Subcutaneous preadipocyte (primary cell): ENCODE measurements around the gene OR1C1. TPM values are rescaled to one million over a fixed set of nuclear protein-coding genes. Genes with fewer than 3 reads are reported as not detected.

ENCODE experiments used
- total RNA-seq: library from RNA; depleted of rRNA; stranded (reverse); fragments of >200 nt; gene quantifications from 2 replicates; pipeline ENCODE4 v1.2.3, GENCODE V29; 2012

The OR1C1 gene
- not detected in 2 replicates for total RNA-seq

GRCh38 chr1:247760456-247760855, at the start of gene OR1C1:
OR1C1 (minus strand) TSS chr1:247760556; CDS start chr1:247758406, 2,150 bp downstream.

DNA sequence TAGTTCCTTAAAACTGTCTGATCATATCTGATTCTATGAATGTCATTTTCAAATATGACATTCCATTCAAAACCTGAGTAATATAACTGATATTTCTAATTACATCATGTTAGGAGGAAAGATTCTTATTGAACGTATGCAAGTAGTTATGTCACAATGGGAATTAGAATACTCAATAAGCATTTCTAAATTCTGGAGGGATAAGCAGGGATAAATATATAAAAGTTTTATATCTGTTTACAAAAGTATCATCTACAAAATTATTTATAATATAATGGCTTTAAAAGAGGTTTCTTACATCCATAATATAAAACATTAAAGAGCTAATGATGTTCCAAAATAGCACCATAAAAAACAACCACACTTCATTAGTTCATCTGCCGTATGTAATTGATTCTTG, 12.3 kb downstream of the OR1C1 start, which contains the start of gene OR14A2:
TSS of gene OR14A2 (minus strand) at position 101 of the 400 bp plus-strand sequence.

DNA sequence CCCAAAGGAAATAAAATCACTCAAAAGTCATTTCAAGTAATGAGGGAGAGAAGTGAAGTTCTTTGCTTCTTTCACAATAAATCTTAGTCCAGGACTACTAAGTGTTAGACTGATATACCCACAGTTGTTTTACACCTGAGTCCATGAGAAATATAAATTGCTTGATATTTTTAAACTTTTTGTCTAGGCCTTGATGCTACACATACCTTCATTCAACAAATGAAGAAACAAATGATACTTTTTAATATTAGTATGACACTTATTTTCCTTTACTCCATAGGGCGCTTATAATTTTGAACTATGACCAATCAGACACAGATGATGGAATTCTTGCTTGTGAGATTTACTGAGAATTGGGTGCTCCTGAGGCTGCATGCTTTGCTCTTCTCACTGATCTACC, 22.0 kb downstream of the OR1C1 start, which contains the start of gene OR14K1:
TSS of gene OR14K1 (plus strand) at position 301 of the 400 bp plus-strand sequence. CDS start at position 301, 0 bp downstream.

DNA sequence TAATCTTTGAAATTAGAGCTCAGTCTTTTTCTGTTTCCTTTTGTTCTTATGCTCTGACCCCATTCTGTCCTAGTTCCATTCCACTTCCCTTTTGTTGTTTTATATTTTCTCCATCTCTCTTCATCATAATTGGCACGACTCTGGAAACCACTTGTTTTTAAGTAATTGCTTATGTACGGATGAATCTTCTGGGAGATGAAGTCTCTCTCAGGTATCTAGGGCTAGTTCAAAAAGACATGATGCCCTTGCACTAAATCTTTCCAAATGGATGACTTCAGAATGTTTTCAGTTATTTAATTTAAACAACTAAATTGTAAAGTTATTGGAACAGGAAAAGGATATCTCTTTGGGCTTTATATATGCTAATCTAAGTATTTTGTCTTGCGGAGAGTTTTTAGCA, 43.8 kb downstream of the OR1C1 start, which contains the start of gene OR6F1:
TSS of gene OR6F1 (minus strand) at position 101 of the 400 bp plus-strand sequence. CDS start 3,891 bp downstream, outside the sequence.

Other genes with a start within 250 kb of the OR1C1 start
- not detected in 2 replicates for gene OR2C3, start 224.1 kb downstream of the OR1C1 start, total RNA-seq
- gene GCSAML, start 211.4 kb downstream of the OR1C1 start, total RNA-seq: not detected in 2 replicates
- gene OR2G2, start 172.2 kb downstream of the OR1C1 start, total RNA-seq: not detected in 2 replicates
- not detected in 2 replicates for gene OR2G3, start 155.0 kb downstream of the OR1C1 start, total RNA-seq
- gene OR13G1, start 80.8 kb downstream of the OR1C1 start, total RNA-seq: not detected in 2 replicates
- gene OR6F1, start 43.9 kb downstream of the OR1C1 start, total RNA-seq: not detected in 2 replicates
- gene OR14K1, start 21.9 kb downstream of the OR1C1 start, total RNA-seq: not detected in 2 replicates
- gene OR14A2, start 12.4 kb downstream of the OR1C1 start, total RNA-seq: not detected in 2 replicates
- not detected in 2 replicates for gene OR14A16, start 63.6 kb upstream of the OR1C1 start, total RNA-seq
- gene OR11L1, start 81.3 kb upstream of the OR1C1 start, total RNA-seq: not detected in 2 replicates
- 0.98 and 4.0 TPM in 2 replicates for gene TRIM58, start 96.6 kb upstream of the OR1C1 start, total RNA-seq
- gene OR2W3, start 135.0 kb upstream of the OR1C1 start, total RNA-seq: 0.20 and 3.7 TPM in 2 replicates
- not detected in 2 replicates for gene OR2T8, start 159.7 kb upstream of the OR1C1 start, total RNA-seq
- gene OR2AJ1, start 164.3 kb upstream of the OR1C1 start, total RNA-seq: not detected in 2 replicates
- gene OR2L8, start 188.3 kb upstream of the OR1C1 start, total RNA-seq: not detected in 2 replicates
- gene OR2AK2, start 204.7 kb upstream of the OR1C1 start, total RNA-seq: not detected in 2 replicates